HUES6 (cell line): ENCODE data around the gene KLHL10.
"Not testable (repeated sequence)": the region's sequence is repeated elsewhere in the genome, so short reads cannot be mapped to it uniquely, and the experiment has no call there.

ENCODE experiments used
- H3K27ac ChIP-seq: 2 replicates; pipeline ENCODE4 v1.7.0; 2013; ENCODE audit warnings: low read depth, mild to moderate bottlenecking, low read length, inconsistent platforms
- H3K27me3 ChIP-seq: 2 replicates; pipeline ENCODE4 v1.6.1; 2013; ENCODE audit warnings: low read length; ENCODE audit not compliant: control insufficient read depth, insufficient read depth
- H3K36me3 ChIP-seq: 2 replicates; pipeline ENCODE4 v1.6.1; 2013; ENCODE audit warnings: low read length; ENCODE audit not compliant: control insufficient read depth, insufficient read depth
- H3K4me1 ChIP-seq: 2 replicates; pipeline ENCODE4 v1.6.1; 2013; ENCODE audit warnings: low read length; ENCODE audit not compliant: control insufficient read depth, insufficient read depth
- H3K4me3 ChIP-seq: 2 replicates; pipeline ENCODE4 v1.5.1; 2013; ENCODE audit warnings: low read depth, low read length
- H3K9ac ChIP-seq: one replicate; pipeline ENCODE4 v1.6.1; 2013; ENCODE audit warnings: mild to moderate bottlenecking, low read length
- H3K9me3 ChIP-seq: 2 replicates; pipeline ENCODE4 v1.6.1; 2013; ENCODE audit warnings: low read depth, low read length; ENCODE audit not compliant: control insufficient read depth, insufficient read depth

Gene KLHL10

DNA sequence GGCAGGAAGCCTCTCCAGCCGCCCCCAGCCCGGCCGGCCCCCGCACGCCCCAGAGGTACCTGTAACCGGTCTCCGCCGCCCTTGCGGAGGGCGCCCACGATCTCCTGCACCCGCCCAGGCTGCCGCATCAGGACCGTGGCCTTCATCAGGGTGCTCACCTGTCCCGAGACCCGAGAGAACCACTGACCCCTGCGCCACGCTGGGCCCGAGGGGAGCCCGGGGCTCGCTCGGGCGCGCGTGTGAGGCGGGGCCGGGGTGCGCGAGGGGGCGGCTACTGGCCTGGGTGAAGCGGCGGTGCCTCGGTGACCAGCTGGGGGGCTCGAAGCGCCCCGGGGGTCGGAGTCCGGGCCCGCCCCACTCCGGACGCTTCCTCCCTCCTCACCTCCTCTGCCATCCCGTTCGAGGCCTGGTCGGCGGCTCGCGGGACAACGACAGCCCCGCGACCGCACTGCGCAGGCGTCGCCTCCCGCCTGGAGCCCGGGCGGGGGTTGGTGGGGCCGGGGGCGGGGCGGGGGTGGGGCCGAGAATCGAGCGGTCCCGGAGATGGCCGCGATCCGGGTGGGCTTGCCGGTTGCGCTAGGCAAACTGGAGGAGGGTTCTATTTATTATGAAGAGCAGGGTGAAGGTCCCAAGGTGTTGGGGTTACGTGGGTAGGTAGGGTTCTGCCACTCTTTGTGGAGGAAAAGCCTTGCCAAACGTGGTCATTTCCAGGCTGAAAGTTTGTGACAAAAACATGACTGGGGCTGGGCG is 1.6 kb upstream of the KLHL10 start, which contains the start of gene NT5C3B:
Gene NT5C3B, minus strand, starts transcription at position 433 of the 750 bp plus-strand sequence. Its CDS starts 39 bp downstream, at position 394.
- H3K4me3 ChIP-seq: peak within 1 kb of the TSS; percentile 66
- peak within 1 kb of the TSS; percentile 46 for H3K9ac ChIP-seq
- no peaks in the 10 kb centered on the region for H3K9me3 ChIP-seq
- H3K27ac ChIP-seq: no peak within 1 kb of the TSS
- H3K36me3 ChIP-seq: peaks cover 21% of the 10 kb centered on the region
- peaks cover 8% of the 10 kb centered on the region; the same call in 1 of the 2 replicates for H3K4me1 ChIP-seq
- H3K27me3 ChIP-seq: peaks cover 5% of the 10 kb centered on the region; the same call in 1 of the 2 replicates

- Histone ChIP-seq H3K27me3 (peaks cover 5% of the 10 kb centered on the region; the same call in 1 of the 2 replicates), H3K9ac (no peak overlapping the region), H3K4me1 (peaks cover 8% of the 10 kb centered on the region; the same call in 1 of the 2 replicates), H3K36me3 (peaks cover 14% of the 10 kb centered on the region), H3K27ac (no peak overlapping the region), H3K4me3 (peak overlapping the region; percentile 66), H3K9me3 (no peaks in the 10 kb centered on the region)
Observed at GRCh38 chr17:41836550-41837196, 952 bp upstream of the KLHL10 start.

- H3K36me3 ChIP-seq, H3K4me3 ChIP-seq, H3K4me1 ChIP-seq, H3K9me3 ChIP-seq, H3K9ac ChIP-seq, H3K27ac ChIP-seq, H3K27me3 ChIP-seq: not testable (repeated sequence)
Observed at GRCh38 chr17:41839448-41839847, 1.8 kb downstream of the KLHL10 start.

DNA sequence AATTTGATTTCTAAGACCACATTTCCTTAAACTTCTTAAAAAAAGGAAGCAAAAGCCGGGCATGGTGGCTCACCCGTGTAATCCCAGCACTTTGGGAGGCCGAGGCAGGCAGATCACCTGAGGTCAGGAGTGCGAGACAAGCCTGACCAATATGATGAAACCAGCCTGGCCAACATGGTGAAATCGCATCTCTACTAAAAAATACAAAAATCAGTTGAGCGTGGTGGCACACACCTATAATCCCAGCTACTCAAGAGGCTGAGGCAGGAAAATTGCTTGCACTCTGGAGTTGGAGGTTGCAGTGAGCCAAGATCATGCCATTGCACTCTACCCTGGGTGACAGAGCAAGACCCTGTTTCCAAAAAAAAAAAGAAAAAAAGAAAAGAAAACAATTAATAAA is 3.2 kb downstream of the KLHL10 start:
- not testable (repeated sequence) for H3K9ac ChIP-seq, H3K27ac ChIP-seq, H3K4me3 ChIP-seq, H3K9me3 ChIP-seq, H3K36me3 ChIP-seq, H3K27me3 ChIP-seq, H3K4me1 ChIP-seq

DNA sequence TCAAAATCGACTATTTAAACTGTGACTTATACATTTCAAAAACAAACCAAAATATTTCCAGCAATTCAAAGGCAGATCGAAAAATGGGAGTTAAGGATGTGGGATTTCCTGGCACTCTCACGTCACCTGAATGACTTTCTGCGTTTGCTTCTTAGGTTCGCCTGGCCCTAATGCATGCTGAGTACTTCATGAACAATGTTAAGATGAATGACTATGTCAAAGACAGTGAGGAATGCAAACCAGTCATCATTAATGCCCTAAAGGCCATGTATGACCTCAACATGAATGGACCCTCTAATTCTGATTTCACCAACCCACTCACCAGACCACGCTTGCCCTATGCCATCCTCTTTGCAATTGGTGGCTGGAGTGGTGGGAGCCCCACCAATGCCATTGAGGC is 7.3 kb downstream of the KLHL10 start:
- Histone ChIP-seq H3K27me3 (no peaks in the 10 kb centered on the region), H3K9me3 (no peaks in the 10 kb centered on the region), H3K27ac (no peak overlapping the region), H3K4me3 (no peak overlapping the region), H3K9ac (no peak overlapping the region), H3K4me1 (no peaks in the 10 kb centered on the region), H3K36me3 (0 out of 2 replicates have a peak, but pooled peaks cover 4% of the 10 kb centered on the region)

GRCh38 chr17:41848788-41849187 is 11.2 kb downstream of the KLHL10 start:
- H3K9ac ChIP-seq: no peak overlapping the region
- no peaks in the 10 kb centered on the region for H3K4me1 ChIP-seq
- no peaks in the 10 kb centered on the region for H3K9me3 ChIP-seq

GRCh38 chr17:41849251-41849990 is 11.8 kb downstream of the KLHL10 start:
- no peaks in the 10 kb centered on the region for H3K27me3 ChIP-seq
- H3K9me3 ChIP-seq: no peaks in the 10 kb centered on the region
- no peaks in the 10 kb centered on the region for H3K4me1 ChIP-seq
- H3K27ac ChIP-seq: no peak overlapping the region
- H3K4me3 ChIP-seq: no peak overlapping the region
- no peak overlapping the region for H3K9ac ChIP-seq
- H3K36me3 ChIP-seq: peaks cover 21% of the 10 kb centered on the region

More at GRCh38 chr17:41848788-41849187, 11.2 kb downstream of the KLHL10 start:
- Histone ChIP-seq H3K4me3 (no peak overlapping the region), H3K27ac (no peak overlapping the region), H3K36me3 (peaks cover 15% of the 10 kb centered on the region), H3K27me3 (no peaks in the 10 kb centered on the region)

DNA sequence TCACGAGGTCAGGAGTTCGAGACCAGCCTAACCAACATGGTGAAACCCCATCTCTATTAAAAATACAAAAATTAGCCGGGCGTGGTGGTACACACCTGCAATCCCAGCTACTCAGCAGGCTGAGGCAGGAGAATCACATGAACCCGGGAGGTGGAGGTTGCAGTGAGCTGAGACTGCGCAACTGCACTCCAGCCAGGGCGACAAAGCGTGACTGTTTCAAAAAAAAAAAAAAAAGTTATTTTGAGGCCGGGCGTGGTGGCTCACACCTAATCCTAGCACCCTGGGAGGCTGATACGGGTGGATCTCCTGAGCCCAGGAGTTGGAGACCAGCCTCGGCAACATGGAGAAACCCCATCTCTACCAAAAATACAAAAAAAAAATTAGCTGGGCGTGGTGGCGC is 13.8 kb downstream of the KLHL10 start:
- not testable (repeated sequence) for H3K4me1 ChIP-seq, H3K27me3 ChIP-seq, H3K9ac ChIP-seq, H3K9me3 ChIP-seq, H3K4me3 ChIP-seq, H3K27ac ChIP-seq
- peaks cover 28% of the 10 kb centered on the region for H3K36me3 ChIP-seq

DNA sequence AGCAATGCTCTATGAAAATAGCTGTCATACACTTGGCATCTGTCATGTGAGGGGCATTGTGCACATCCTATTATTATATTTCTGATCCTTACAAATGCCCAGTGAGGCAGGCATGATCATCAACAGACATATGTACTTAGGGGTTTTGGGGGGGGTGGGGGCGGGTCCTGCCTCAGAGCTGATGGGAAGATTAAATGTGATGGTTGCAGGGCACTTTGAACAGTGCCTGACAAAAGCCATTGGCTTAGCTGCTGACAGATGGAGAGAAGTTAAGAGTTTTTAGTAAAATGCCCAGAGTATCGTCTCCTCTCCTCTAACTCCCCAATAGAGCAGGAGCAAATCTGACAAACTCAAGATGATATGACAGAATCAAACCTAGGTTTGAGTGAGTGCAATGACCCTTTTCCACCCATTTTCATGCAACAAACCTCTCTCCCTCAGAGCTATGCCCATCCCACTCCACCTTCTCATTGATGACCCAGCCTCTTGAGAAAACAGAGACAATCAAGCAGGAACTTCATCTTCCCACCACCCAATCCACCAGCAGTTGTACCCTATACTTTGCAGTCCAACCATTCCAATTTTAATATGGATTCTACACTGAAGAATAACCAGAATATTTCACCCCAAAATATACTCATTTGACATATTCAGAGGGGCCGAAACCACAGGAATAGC is 22.8 kb downstream of the KLHL10 start:
- Histone ChIP-seq H3K4me1 (peaks cover 41% of the 10 kb centered on the region), H3K27me3 (no peaks in the 10 kb centered on the region), H3K9ac (no peak overlapping the region), H3K27ac (no peak overlapping the region), H3K4me3 (peak overlapping the region; percentile 29; the same call in 1 of the 2 replicates), H3K36me3 (no peaks in the 10 kb centered on the region), H3K9me3 (no peaks in the 10 kb centered on the region)

DNA sequence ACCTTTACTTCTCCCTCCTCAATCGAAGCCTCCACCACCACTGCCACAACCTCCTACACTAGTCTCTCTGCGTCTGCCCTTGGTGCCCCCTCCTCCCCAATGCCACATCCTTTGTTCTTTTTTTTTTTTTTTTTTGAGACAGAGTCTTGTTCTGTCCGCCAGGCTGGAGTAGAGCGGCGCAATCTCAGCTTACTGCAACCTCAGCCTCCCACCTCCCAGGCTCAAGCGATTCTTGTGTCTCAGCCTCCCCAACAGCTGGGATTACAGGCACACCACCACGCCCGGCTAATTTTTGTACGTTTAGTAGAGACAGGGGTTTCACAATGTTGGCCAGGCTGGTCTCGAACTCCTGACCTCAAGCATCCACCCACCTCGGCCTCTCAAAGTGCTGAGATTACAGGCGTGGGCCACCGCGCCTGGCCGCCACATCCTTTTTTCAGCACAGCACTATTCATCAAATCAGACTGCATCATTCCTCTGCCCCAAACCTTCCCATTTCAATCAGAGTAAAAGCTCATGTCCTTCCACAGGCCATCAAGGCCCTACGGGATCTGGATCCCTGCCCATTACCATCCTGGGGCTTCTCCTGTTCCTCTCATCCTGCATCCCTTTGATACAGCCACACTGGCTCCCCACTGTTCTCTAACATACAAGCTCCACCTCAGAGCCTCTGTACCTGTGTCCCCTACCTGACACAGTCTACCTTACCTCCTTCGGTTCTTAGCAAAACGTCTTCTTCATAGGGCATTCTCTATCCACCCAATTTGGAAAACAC is 25.6 kb downstream of the KLHL10 start:
- H3K36me3 ChIP-seq: peaks cover 16% of the 10 kb centered on the region
- H3K4me1 ChIP-seq: peaks cover 41% of the 10 kb centered on the region
- no peaks in the 10 kb centered on the region for H3K27me3 ChIP-seq
- no peaks in the 10 kb centered on the region for H3K9me3 ChIP-seq
- peak overlapping the region; percentile 98 for H3K4me3 ChIP-seq
- H3K9ac ChIP-seq: no peak overlapping the region
- no peak overlapping the region for H3K27ac ChIP-seq
